ENCODE data around the gene NFKBIA.
"Not testable (repeated sequence)": the region's sequence is repeated elsewhere in the genome, so short reads cannot be mapped to it uniquely, and the experiment has no call there.

Gene NFKBIA

GRCh38 chr14:35362911-35363374, 41.6 kb downstream of the NFKBIA start:
- H2AFZ ChIP-seq (ENCODE audit: low read length) = peak overlapping the region; percentile 63
- no peaks in the 10 kb centered on the region for H3K27me3 ChIP-seq (ENCODE audit: control insufficient read depth in 3 of 3, insufficient read depth in 3 of 3, low read depth in 1 of 3, low read length in 3 of 3)
- no peak overlapping the region for H2BK12ac ChIP-seq (ENCODE audit: low read length)
- H3K4me2 ChIP-seq (ENCODE audit: insufficient read depth, low read length, poor library complexity, severe bottlenecking) = no peak overlapping the region
- no peak overlapping the region for H2BK120ac ChIP-seq (ENCODE audit: low read depth, low read length)
- H3K4ac ChIP-seq (ENCODE audit: low read length) = no peak overlapping the region
- peak overlapping the region; percentile 100 for H4K8ac ChIP-seq (ENCODE audit: low read depth, low read length)
- H3K4me1 ChIP-seq (ENCODE audit: control insufficient read depth in 2 of 2, insufficient read depth in 1 of 2, low read depth in 1 of 2, low read length in 2 of 2) = peaks cover 20 to 25% of the 10 kb centered on the region in 2 donors
- WGBS, 2 donors (ENCODE audit: extremely low coverage in 2 of 2, insufficient read length in 2 of 2, insufficient replicate concordance in 1 of 2) = no CpG with 5 or more reads among the region's 25 CpGs
- H4K91ac ChIP-seq (ENCODE audit: low read depth, low read length, poor library complexity) = peak overlapping the region; percentile 76
- H3K27ac ChIP-seq (replicated peaks; ENCODE audit: low read length) = no peak overlapping the region
- H2BK5ac ChIP-seq (ENCODE audit: low read length) = no peak overlapping the region
- DNase-seq (ENCODE audit: low spot score) = no peak
- H3K18ac ChIP-seq (ENCODE audit: low read length) = peak overlapping the region; percentile 73
- H2AK5ac ChIP-seq (ENCODE audit: low read depth, low read length) = no peak overlapping the region
- H3K9me3 ChIP-seq (replicated peaks in 1 of 2; ENCODE audit: control insufficient read depth in 2 of 2, insufficient read depth in 1 of 2, low read depth in 1 of 2, low read length in 2 of 2) = peaks cover 0 to 2% of the 10 kb centered on the region in 2 donors
- H3K9ac ChIP-seq (ENCODE audit: low read depth, low read length, poor library complexity) = peak overlapping the region; percentile 85
- no peaks in the 10 kb centered on the region for H3K79me1 ChIP-seq (ENCODE audit: low read depth, low read length)
- no peak overlapping the region for H3K14ac ChIP-seq (ENCODE audit: low read length)
- no peaks in the 10 kb centered on the region for H3K36me3 ChIP-seq (replicated peaks in 1 of 2; ENCODE audit: control insufficient read depth in 2 of 2, insufficient read depth in 2 of 2, low read length in 2 of 2)
- H3K23ac ChIP-seq (ENCODE audit: low read depth, low read length, poor library complexity) = peak overlapping the region; percentile 86
- no peak overlapping the region for H2BK15ac ChIP-seq (ENCODE audit: low read length)
- peak overlapping the region in 1 of 2 donors; percentile 69 for H3K4me3 ChIP-seq (ENCODE audit: low read length in 2 of 2)

DNA sequence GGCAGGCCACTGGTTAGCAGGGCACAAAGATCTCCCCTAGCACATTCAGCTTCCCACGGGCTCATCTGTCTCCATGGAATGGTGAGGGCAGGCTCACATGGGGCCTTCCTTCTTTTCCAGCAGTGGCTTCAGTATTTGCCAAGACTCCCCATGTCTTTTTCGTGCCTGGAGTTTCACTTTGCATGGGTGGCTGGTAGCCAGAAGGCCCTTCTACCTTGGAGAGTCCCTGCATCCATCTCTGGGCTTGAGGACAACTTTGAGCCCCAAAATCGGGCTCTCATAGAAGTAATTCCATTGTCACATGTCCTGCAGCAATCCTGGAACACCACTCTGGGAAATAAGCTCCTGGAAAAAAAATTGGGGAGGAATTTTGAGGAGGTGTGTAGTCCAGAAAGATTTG, 42.1 kb downstream of the NFKBIA start:
- DNase-seq (ENCODE audit: low spot score) = no peak
- peaks cover 0 to 2% of the 10 kb centered on the region in 2 donors for H3K9me3 ChIP-seq (replicated peaks in 1 of 2; ENCODE audit: control insufficient read depth in 2 of 2, insufficient read depth in 1 of 2, low read depth in 1 of 2, low read length in 2 of 2)
- no peak overlapping the region for H4K8ac ChIP-seq (ENCODE audit: low read depth, low read length)
- no peak overlapping the region for H4K91ac ChIP-seq (ENCODE audit: low read depth, low read length, poor library complexity)
- no peak overlapping the region for H2BK12ac ChIP-seq (ENCODE audit: low read length)
- H2BK15ac ChIP-seq (ENCODE audit: low read length) = no peak overlapping the region
- H3K79me1 ChIP-seq (ENCODE audit: low read depth, low read length) = no peaks in the 10 kb centered on the region
- H2BK5ac ChIP-seq (ENCODE audit: low read length) = no peak overlapping the region
- no peaks in the 10 kb centered on the region for H3K27me3 ChIP-seq (ENCODE audit: control insufficient read depth in 3 of 3, insufficient read depth in 3 of 3, low read depth in 1 of 3, low read length in 3 of 3)
- no peak overlapping the region for H3K14ac ChIP-seq (ENCODE audit: low read length)
- H2AFZ ChIP-seq (ENCODE audit: low read length) = no peak overlapping the region
- H3K9ac ChIP-seq (ENCODE audit: low read depth, low read length, poor library complexity) = no peak overlapping the region
- no peak overlapping the region for H3K4me2 ChIP-seq (ENCODE audit: insufficient read depth, low read length, poor library complexity, severe bottlenecking)
- no peak overlapping the region for H3K27ac ChIP-seq (replicated peaks; ENCODE audit: low read length)
- H3K4me1 ChIP-seq (ENCODE audit: control insufficient read depth in 2 of 2, insufficient read depth in 1 of 2, low read depth in 1 of 2, low read length in 2 of 2) = peaks cover 15 to 20% of the 10 kb centered on the region in 2 donors
- no peak overlapping the region for H3K23ac ChIP-seq (ENCODE audit: low read depth, low read length, poor library complexity)
- H2AK5ac ChIP-seq (ENCODE audit: low read depth, low read length) = no peak overlapping the region
- WGBS, 2 donors (ENCODE audit: extremely low coverage in 2 of 2, insufficient read length in 2 of 2, insufficient replicate concordance in 1 of 2) = no CpG with 5 or more reads among the region's 3 CpGs
- no peaks in the 10 kb centered on the region for H3K36me3 ChIP-seq (replicated peaks in 1 of 2; ENCODE audit: control insufficient read depth in 2 of 2, insufficient read depth in 2 of 2, low read length in 2 of 2)
- no peak overlapping the region for H2BK120ac ChIP-seq (ENCODE audit: low read depth, low read length)
- no peak overlapping the region for H3K18ac ChIP-seq (ENCODE audit: low read length)
- H3K4me3 ChIP-seq (ENCODE audit: low read length in 2 of 2) = no peak overlapping the region
- no peak overlapping the region for H3K4ac ChIP-seq (ENCODE audit: low read length)

- H3K14ac ChIP-seq (ENCODE audit: low read length) = no peak overlapping the region
- H3K18ac ChIP-seq (ENCODE audit: low read length) = no peak overlapping the region
- H3K9me3 ChIP-seq (replicated peaks in 1 of 2; ENCODE audit: control insufficient read depth in 2 of 2, insufficient read depth in 1 of 2, low read depth in 1 of 2, low read length in 2 of 2) = peaks cover 0 to 2% of the 10 kb centered on the region in 2 donors
- H2BK120ac ChIP-seq (ENCODE audit: low read depth, low read length) = no peak overlapping the region
- H2AK5ac ChIP-seq (ENCODE audit: low read depth, low read length) = no peak overlapping the region
- WGBS, 2 donors (ENCODE audit: extremely low coverage in 2 of 2, insufficient read length in 2 of 2, insufficient replicate concordance in 1 of 2) = no CpG with 5 or more reads among the region's 8 CpGs
- H2BK12ac ChIP-seq (ENCODE audit: low read length) = no peak overlapping the region
- H2BK15ac ChIP-seq (ENCODE audit: low read length) = no peak overlapping the region
- H4K91ac ChIP-seq (ENCODE audit: low read depth, low read length, poor library complexity) = no peak overlapping the region
- H3K27me3 ChIP-seq (ENCODE audit: control insufficient read depth in 3 of 3, insufficient read depth in 3 of 3, low read depth in 1 of 3, low read length in 3 of 3) = no peaks in the 10 kb centered on the region
- H3K9ac ChIP-seq (ENCODE audit: low read depth, low read length, poor library complexity) = no peak overlapping the region
- H3K4me1 ChIP-seq (ENCODE audit: control insufficient read depth in 2 of 2, insufficient read depth in 1 of 2, low read depth in 1 of 2, low read length in 2 of 2) = peaks cover 7 to 12% of the 10 kb centered on the region in 2 donors
- no peak overlapping the region for H3K4me2 ChIP-seq (ENCODE audit: insufficient read depth, low read length, poor library complexity, severe bottlenecking)
- H2AFZ ChIP-seq (ENCODE audit: low read length) = no peak overlapping the region
- H3K4ac ChIP-seq (ENCODE audit: low read length) = no peak overlapping the region
- H3K27ac ChIP-seq (replicated peaks; ENCODE audit: low read length) = no peak overlapping the region
- no peak overlapping the region for H3K23ac ChIP-seq (ENCODE audit: low read depth, low read length, poor library complexity)
- no peaks in the 10 kb centered on the region for H3K36me3 ChIP-seq (replicated peaks in 1 of 2; ENCODE audit: control insufficient read depth in 2 of 2, insufficient read depth in 2 of 2, low read length in 2 of 2)
- no peak overlapping the region for H2BK5ac ChIP-seq (ENCODE audit: low read length)
- no peak overlapping the region for H4K8ac ChIP-seq (ENCODE audit: low read depth, low read length)
- DNase-seq (ENCODE audit: low spot score) = no peak
- H3K79me1 ChIP-seq (ENCODE audit: low read depth, low read length) = no peaks in the 10 kb centered on the region
- H3K4me3 ChIP-seq (ENCODE audit: low read length in 2 of 2) = no peak overlapping the region
Measured at GRCh38 chr14:35361141-35361480, 43.4 kb downstream of the NFKBIA start.

DNA sequence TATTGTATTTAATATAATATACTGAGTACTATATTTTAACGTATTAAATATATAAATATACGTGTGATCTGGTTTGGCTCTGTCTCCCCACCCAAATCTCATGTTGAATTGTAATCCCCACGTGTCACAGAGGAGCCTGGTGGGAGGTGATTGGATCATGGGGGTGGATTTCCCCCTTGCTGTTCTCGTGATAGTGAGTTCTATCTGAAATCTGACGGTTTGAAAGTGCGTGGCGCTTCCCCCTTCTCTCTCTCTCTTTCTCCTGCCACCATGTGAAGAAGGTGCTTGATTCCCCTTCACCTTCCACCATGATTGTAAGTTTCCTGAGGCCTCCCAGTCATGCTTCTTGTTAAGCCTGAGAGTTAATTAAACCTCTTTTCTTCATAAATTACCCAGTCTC, 44.9 kb downstream of the NFKBIA start:
- not testable (repeated sequence) for H3K18ac ChIP-seq (ENCODE audit: low read length); H3K4me2 ChIP-seq (ENCODE audit: insufficient read depth, low read length, poor library complexity, severe bottlenecking); H3K9me3 ChIP-seq (replicated peaks in 1 of 2; ENCODE audit: control insufficient read depth in 2 of 2, insufficient read depth in 1 of 2, low read depth in 1 of 2, low read length in 2 of 2); H3K23ac ChIP-seq (ENCODE audit: low read depth, low read length, poor library complexity); H2AFZ ChIP-seq (ENCODE audit: low read length); H2BK12ac ChIP-seq (ENCODE audit: low read length); DNase-seq (ENCODE audit: low spot score); H4K8ac ChIP-seq (ENCODE audit: low read depth, low read length); H3K4me3 ChIP-seq (ENCODE audit: low read length in 2 of 2); H2BK15ac ChIP-seq (ENCODE audit: low read length); H4K91ac ChIP-seq (ENCODE audit: low read depth, low read length, poor library complexity); H2BK5ac ChIP-seq (ENCODE audit: low read length); H3K9ac ChIP-seq (ENCODE audit: low read depth, low read length, poor library complexity); H3K4me1 ChIP-seq (ENCODE audit: control insufficient read depth in 2 of 2, insufficient read depth in 1 of 2, low read depth in 1 of 2, low read length in 2 of 2); H3K4ac ChIP-seq (ENCODE audit: low read length); H3K27ac ChIP-seq (replicated peaks; ENCODE audit: low read length); H2BK120ac ChIP-seq (ENCODE audit: low read depth, low read length); H3K27me3 ChIP-seq (ENCODE audit: control insufficient read depth in 3 of 3, insufficient read depth in 3 of 3, low read depth in 1 of 3, low read length in 3 of 3); H3K36me3 ChIP-seq (replicated peaks in 1 of 2; ENCODE audit: control insufficient read depth in 2 of 2, insufficient read depth in 2 of 2, low read length in 2 of 2); H2AK5ac ChIP-seq (ENCODE audit: low read depth, low read length); H3K79me1 ChIP-seq (ENCODE audit: low read depth, low read length); H3K14ac ChIP-seq (ENCODE audit: low read length)
- no CpG with 5 or more reads among the region's 7 CpGs for WGBS, 2 donors (ENCODE audit: extremely low coverage in 2 of 2, insufficient read length in 2 of 2, insufficient replicate concordance in 1 of 2)
